ENCODE results near the gene MAP1LC3B2. TPM values are rescaled to one million over a fixed set of nuclear protein-coding genes. Genes with fewer than 3 reads are reported as not detected.

MAP1LC3B2 gene
- total RNA-seq, 4 donors from 2014 or later = 0.76 TPM; not detected in 2

DNA sequence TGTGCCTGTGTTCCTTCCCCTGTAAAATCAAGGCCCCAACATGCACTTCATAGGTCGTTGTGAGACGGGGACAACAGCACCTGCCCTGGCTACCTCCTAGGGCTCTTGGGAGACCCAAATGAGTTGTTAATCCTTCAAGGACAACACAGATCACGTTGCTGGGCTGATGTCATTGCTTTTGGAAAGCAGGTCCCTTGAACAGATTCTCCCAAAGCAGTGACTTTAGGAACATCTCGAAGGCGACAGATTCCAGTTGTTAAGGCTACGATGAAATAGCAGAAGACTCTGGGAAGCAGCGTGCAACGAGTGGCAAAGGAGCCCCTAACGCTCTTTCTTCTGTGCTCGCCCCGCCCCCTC lies 26.2 kb upstream of the MAP1LC3B2 start:
- TF ChIP-seq, protein P1, sequence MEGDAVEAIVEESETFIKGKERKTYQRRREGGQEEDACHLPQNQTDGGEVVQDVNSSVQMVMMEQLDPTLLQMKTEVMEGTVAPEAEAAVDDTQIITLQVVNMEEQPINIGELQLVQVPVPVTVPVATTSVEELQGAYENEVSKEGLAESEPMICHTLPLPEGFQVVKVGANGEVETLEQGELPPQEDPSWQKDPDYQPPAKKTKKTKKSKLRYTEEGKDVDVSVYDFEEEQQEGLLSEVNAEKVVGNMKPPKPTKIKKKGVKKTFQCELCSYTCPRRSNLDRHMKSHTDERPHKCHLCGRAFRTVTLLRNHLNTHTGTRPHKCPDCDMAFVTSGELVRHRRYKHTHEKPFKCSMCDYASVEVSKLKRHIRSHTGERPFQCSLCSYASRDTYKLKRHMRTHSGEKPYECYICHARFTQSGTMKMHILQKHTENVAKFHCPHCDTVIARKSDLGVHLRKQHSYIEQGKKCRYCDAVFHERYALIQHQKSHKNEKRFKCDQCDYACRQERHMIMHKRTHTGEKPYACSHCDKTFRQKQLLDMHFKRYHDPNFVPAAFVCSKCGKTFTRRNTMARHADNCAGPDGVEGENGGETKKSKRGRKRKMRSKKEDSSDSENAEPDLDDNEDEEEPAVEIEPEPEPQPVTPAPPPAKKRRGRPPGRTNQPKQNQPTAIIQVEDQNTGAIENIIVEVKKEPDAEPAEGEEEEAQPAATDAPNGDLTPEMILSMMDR (IDR thresholded peaks at IDR 0.05) = no peak
- no peak for TF ChIP-seq POLR2A (IDR thresholded peaks at IDR 0.05)
- H3K9me3 ChIP-seq = no peaks in the 10 kb centered on the region
- H3K4me3 ChIP-seq = peak overlapping the region; percentile 39 to 77 (median 65)
- H3K4me1 ChIP-seq = peaks cover 20 to 69% (median 44%) of the 10 kb centered on the region in 3 donors
- WGBS, 2 donors = 0 to 3% methylated on average over 5 to 8 of the region's 11 CpGs
- no peak for DNase-seq
- no peaks in the 10 kb centered on the region for H3K36me3 ChIP-seq
- intact Hi-C loops (cut with DNase I) = no loop called here
- H3K27ac ChIP-seq = peak overlapping the region; percentile 74 to 91 (median 90)
- H3K27me3 ChIP-seq = no peaks in the 10 kb centered on the region

DNA sequence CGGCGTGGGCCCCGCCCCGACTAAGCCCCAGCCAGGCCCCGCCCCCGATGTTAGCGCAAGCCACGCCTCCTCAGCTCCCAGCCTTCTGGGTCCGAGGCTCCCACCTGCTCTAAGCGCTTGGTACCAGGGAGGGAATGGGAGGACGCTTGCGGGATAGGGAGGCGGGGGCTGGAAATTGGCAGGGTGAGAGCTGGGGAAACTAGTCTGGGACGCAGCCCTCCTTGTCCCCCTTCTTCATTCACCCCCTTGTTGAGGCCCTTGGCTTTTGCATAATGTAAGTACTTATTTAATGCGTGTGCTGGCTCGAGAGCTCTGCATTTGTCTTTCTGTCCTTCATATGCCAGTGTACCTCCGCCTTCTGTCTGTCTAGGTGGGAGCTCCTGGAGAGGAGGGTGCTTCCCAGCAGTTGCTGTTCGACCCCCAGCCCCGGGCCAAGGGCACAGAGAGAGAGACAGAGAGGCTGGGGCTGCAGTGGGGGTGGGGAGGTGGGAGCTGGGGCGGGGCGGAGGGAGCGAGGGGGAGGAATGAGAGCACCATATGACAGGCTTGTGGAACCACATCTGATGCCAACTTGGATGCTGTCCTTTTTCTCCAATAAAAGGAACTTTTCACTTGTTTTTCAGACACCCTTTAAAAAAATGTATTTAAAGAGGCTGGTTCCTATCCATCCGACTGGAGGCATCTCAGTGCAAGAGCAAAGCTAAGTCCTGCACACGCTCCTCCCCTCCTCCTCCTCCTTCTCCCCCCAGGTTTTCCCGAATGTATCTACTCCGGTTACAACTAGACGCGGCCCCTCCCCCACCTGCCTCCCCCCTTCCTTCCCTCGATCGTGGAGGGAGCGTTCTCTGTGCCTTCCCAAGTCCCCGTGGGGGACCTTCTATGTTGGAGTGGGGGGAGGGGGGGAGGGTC lies 25.6 kb upstream of the MAP1LC3B2 start:
- WGBS, 2 donors = 0% methylated on average over 23 to 29 of the region's 32 CpGs
- peak in 1 of 4 donors; percentile 61 for TF ChIP-seq POLR2A (IDR thresholded peaks at IDR 0.05)
- TF ChIP-seq, protein P1 (IDR thresholded peaks at IDR 0.05) = no peak
- Histone ChIP-seq H3K4me1 (peaks cover 20 to 68% (median 46%) of the 10 kb centered on the region in 3 donors), H3K4me3 (peak overlapping the region; percentile 39 to 77 (median 65)), H3K36me3 (no peaks in the 10 kb centered on the region), H3K27ac (peak overlapping the region; percentile 74 to 91 (median 90)), H3K27me3 (no peaks in the 10 kb centered on the region), H3K9me3 (no peaks in the 10 kb centered on the region)
- intact Hi-C loops (cut with DNase I) = no loop called here
- no peak for DNase-seq

DNA sequence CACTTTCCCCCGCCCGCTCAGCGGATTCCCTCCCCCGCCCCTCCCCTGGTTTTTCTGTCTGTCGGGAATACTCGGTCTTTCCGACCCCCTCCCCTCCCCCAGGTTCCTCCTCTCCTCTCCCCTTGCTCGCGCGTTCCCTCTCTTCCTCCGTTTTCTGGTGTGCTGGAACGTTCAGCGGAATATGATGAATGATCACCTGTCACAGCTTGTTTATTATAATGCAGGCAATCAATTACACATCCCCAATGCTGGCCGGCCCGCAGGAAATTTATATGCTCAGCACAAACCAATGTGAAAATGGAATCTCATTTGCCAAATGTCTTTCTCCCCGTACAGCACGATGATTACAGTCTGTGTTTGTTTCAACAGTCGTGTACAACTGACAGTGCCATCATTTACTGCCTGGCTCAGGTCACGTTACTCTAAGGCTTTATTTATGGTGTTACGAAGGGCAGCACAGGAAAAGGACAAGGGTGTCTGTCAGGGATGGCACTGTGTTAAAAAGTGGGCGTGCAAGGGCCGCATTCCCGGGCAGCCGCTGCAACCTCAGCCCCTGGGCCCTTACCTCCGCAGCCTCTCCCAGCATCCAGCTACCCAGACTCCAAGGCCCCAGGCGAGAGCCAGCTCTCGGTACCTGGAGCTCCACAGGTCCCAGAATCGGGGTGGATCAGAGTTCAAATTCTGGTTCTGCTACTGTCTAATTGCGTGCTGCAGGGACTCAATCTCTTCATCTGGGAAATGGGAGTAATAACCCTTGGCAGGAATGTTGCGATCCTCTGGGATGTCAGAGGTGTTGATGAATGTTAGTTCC lies 24.7 kb upstream of the MAP1LC3B2 start:
- H3K9me3 ChIP-seq = no peaks in the 10 kb centered on the region
- H3K27me3 ChIP-seq = no peaks in the 10 kb centered on the region
- peak overlapping the region; percentile 39 to 77 (median 65) for H3K4me3 ChIP-seq
- DNase-seq = no peak
- peaks cover 21 to 68% (median 46%) of the 10 kb centered on the region in 3 donors for H3K4me1 ChIP-seq
- no peaks in the 10 kb centered on the region for H3K36me3 ChIP-seq
- intact Hi-C loops (cut with DNase I) = no loop called here
- H3K27ac ChIP-seq = peak overlapping the region; percentile 74 to 91 (median 90)
- WGBS, 2 donors = 5 to 14% methylated on average over 23 to 30 of the region's 30 CpGs
- TF ChIP-seq POLR2A (IDR thresholded peaks at IDR 0.05) = no peak
- TF ChIP-seq, protein P1 (IDR thresholded peaks at IDR 0.05) = no peak

DNA sequence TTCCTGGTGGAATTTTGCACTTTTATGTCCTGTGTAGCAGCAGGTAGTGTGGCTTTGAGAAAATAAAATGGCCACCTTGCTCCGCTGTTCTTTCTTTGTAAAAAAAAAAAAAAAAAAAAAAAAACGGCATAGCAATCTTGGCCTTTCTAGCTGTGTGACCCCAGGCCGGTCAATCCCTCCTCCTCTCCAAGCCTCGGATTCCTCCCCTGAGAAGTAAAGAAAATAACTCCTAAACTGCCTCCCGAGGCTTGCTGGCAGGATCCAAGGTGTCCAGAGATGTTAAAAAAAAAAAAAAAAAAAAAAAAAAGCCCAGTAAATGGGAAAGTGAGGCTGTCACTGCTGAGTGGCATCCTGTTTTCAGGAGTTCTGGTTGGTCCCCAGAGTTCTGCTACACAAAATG lies 23.9 kb upstream of the MAP1LC3B2 start:
- intact Hi-C loops (cut with DNase I) = no loop called here
- no peaks in the 10 kb centered on the region for H3K9me3 ChIP-seq
- H3K4me3 ChIP-seq = peak overlapping the region in 1 of 4 donors; percentile 77
- peaks cover 28 to 68% (median 50%) of the 10 kb centered on the region in 3 donors for H3K4me1 ChIP-seq
- 54 to 59% methylated on average over 4 of the region's 5 CpGs for WGBS, 2 donors
- no peak for DNase-seq
- TF ChIP-seq, protein P1 (IDR thresholded peaks at IDR 0.05) = no peak
- TF ChIP-seq POLR2A (IDR thresholded peaks at IDR 0.05) = no peak
- H3K27ac ChIP-seq = peak overlapping the region in 3 of 4 donors; percentile 74 to 91 (median 90)
- H3K27me3 ChIP-seq = no peaks in the 10 kb centered on the region
- no peaks in the 10 kb centered on the region for H3K36me3 ChIP-seq

All from esophagus squamous epithelium (tissue), 5 donors.